Vagina (tissue), 2 donors: ENCODE measurements around the gene CALCOCO2.

Experiments used
- POLR2A ChIP-seq, 2 donors: fragments of 450-650 bp; IDR thresholded peaks; one replicate each; pipeline ENCODE4 v1.6.1; 2017; ENCODE audit warnings: antibody characterized with exemption in 2 of 2, mild to moderate bottlenecking in 2 of 2, moderate library complexity in 2 of 2
- POLR2AphosphoS5 ChIP-seq, 2 donors: sonication (generic); formaldehyde crosslinking; IDR thresholded peaks; one replicate each; pipeline ENCODE4 v1.9.0; 2017; ENCODE audit warnings: antibody characterized with exemption in 2 of 2, mild to moderate bottlenecking in 2 of 2, low read depth in 1 of 2; ENCODE audit not compliant: insufficient read depth in 1 of 2
- TF ChIP-seq, protein P1 (sequence below), 3 experiments: fragments of 450-650 bp in 2 of 3; fragments of 200-600 bp in 1 of 3; sonication (generic) in 1 of 3; IDR thresholded peaks; one replicate each; pipeline ENCODE4 v1.5.1; 2017 to 2019; ENCODE audit warnings: antibody characterized with exemption in 3 of 3, mild to moderate bottlenecking in 2 of 3, moderate library complexity in 2 of 3

DNA sequence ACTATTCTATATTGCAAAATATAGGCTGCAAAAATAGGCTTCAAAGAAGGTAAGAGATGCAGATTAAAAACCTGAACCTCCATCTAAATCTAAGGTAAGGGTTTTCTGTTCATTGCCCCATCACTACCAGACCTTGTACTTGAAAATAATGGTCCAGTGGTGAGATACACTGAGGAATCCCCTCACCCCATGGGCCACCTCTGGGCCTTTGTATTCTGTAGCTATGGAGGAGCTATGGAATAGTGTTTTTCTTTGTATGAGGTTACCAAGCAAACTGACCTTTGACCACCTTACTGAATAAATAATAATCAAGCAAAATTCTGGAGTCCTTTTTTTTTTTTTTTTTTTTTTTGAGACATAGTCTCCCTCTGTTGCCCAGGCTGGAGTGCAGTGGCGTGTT lies 72.6 kb downstream of the CALCOCO2 start:
- TF ChIP-seq POLR2A (IDR thresholded peaks at IDR 0.05) (no peak), POLR2AphosphoS5 (IDR thresholded peaks at IDR 0.05; ENCODE audit: insufficient read depth in 1 of 2, low read depth in 1 of 2) (no peak)
- TF ChIP-seq, protein P1, sequence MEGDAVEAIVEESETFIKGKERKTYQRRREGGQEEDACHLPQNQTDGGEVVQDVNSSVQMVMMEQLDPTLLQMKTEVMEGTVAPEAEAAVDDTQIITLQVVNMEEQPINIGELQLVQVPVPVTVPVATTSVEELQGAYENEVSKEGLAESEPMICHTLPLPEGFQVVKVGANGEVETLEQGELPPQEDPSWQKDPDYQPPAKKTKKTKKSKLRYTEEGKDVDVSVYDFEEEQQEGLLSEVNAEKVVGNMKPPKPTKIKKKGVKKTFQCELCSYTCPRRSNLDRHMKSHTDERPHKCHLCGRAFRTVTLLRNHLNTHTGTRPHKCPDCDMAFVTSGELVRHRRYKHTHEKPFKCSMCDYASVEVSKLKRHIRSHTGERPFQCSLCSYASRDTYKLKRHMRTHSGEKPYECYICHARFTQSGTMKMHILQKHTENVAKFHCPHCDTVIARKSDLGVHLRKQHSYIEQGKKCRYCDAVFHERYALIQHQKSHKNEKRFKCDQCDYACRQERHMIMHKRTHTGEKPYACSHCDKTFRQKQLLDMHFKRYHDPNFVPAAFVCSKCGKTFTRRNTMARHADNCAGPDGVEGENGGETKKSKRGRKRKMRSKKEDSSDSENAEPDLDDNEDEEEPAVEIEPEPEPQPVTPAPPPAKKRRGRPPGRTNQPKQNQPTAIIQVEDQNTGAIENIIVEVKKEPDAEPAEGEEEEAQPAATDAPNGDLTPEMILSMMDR (IDR thresholded peaks at IDR 0.05): no peak
